ENCODE results near the gene GCDH. TPM values are rescaled to one million over a fixed set of nuclear protein-coding genes. Genes with fewer than 3 reads are reported as not detected.

The GCDH gene
- total and polyA plus RNA-seq, 2 of the 8 experiments (the other 6 are each of a cell fraction or from before 2014, with no cell fraction given) = 67.3 to 89.4 TPM

DNA sequence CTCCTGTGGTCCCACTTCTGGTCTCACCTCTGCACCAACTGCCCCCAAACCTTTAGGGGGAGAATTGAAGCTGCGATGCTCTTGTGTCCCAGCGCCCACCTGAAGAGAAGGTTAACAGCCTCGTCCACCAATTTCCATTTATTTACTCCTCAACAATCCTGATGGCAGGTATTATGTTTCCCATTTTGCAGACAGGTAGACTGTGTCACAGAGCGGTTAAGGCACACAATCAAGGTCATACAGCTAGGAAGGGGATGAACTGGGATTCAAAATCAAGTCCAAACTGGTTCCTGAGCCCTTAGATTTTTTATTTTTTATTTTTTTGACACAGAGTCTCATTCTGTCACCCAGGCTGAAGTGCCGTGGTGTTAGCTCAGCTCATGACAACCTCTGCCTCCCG is 15.9 kb upstream of the GCDH start (continued):
- no peak for TF ChIP-seq CHD7 (IDR thresholded peaks at IDR 0.05; ENCODE audit: insufficient replicate concordance, low read length)
